Suprapubic skin (tissue), 4 donors: ENCODE results near the gene RAB17. TPM values are rescaled to one million over a fixed set of nuclear protein-coding genes. Genes with fewer than 3 reads are reported as not detected.
"Not testable (repeated sequence)": the region's sequence is repeated elsewhere in the genome, so short reads cannot be mapped to it uniquely, and the experiment has no call there.

Experiments
- DNase-seq, 2 donors: peaks; one replicate each; pipeline ENCODE4 v3.0.0-alpha.2; 2019; ENCODE audit warnings: low spot score in 2 of 2
- H3K27ac ChIP-seq: fragments of 200-600 bp; sonication (generic); one replicate; pipeline ENCODE4 v1.5.1; 2019
- H3K27me3 ChIP-seq: fragments of 200-600 bp; sonication (generic); one replicate; pipeline ENCODE4 v1.5.1; 2019
- H3K36me3 ChIP-seq: fragments of 200-600 bp; sonication (generic); one replicate; pipeline ENCODE4 v1.5.1; 2019
- H3K4me1 ChIP-seq: fragments of 200-600 bp; sonication (generic); one replicate; pipeline ENCODE4 v1.5.1; 2019
- H3K4me3 ChIP-seq: fragments of 200-600 bp; sonication (generic); one replicate; pipeline ENCODE4 v1.5.1; 2019; ENCODE audit warnings: mild to moderate bottlenecking
- H3K9me3 ChIP-seq: fragments of 200-600 bp; sonication (generic); one replicate; pipeline ENCODE4 v1.5.1; 2019
- EP300 ChIP-seq: sonication (generic); formaldehyde crosslinking; IDR thresholded peaks from one replicate; pipeline ENCODE4 v1.6.1; 2017; ENCODE audit warnings: antibody characterized with exemption
- POLR2A ChIP-seq, 2 donors: fragments of 450-650 bp; IDR thresholded peaks; one replicate each; pipeline ENCODE4 v1.6.1; 2017; ENCODE audit warnings: antibody characterized with exemption in 2 of 2, mild to moderate bottlenecking in 2 of 2, moderate library complexity in 2 of 2
- POLR2AphosphoS5 ChIP-seq, 3 donors: sonication (generic); formaldehyde crosslinking; IDR thresholded peaks; one replicate each; pipeline ENCODE4 v1.6.1; 2017; ENCODE audit warnings: antibody characterized with exemption in 3 of 3
- WGBS: methylation state at CpG from one replicate; pipeline ENCODE4 v1.1.5; 2018; 5-methylcytosine and 5-hydroxymethylcytosine counted together
- total RNA-seq, 4 donors: library from RNA; depleted of rRNA; stranded (reverse); fragments of >200 nt; gene quantifications; one replicate each; pipeline ENCODE4 v1.1.0, GENCODE V29; 2016
- TF ChIP-seq, protein P1 (sequence below), 2 donors: fragments of 200-600 bp in 1 of 2; fragments of 450-650 bp in 1 of 2; sonication (generic) in 1 of 2; IDR thresholded peaks; one replicate each; pipeline ENCODE4 v1.5.1; 2016 to 2019; ENCODE audit warnings: antibody characterized with exemption in 2 of 2, mild to moderate bottlenecking in 1 of 2, moderate library complexity in 1 of 2

The RAB17 gene
- total RNA-seq, 4 donors from 2014 or later = 3.3 to 8.5 (median 6.0) TPM

DNA sequence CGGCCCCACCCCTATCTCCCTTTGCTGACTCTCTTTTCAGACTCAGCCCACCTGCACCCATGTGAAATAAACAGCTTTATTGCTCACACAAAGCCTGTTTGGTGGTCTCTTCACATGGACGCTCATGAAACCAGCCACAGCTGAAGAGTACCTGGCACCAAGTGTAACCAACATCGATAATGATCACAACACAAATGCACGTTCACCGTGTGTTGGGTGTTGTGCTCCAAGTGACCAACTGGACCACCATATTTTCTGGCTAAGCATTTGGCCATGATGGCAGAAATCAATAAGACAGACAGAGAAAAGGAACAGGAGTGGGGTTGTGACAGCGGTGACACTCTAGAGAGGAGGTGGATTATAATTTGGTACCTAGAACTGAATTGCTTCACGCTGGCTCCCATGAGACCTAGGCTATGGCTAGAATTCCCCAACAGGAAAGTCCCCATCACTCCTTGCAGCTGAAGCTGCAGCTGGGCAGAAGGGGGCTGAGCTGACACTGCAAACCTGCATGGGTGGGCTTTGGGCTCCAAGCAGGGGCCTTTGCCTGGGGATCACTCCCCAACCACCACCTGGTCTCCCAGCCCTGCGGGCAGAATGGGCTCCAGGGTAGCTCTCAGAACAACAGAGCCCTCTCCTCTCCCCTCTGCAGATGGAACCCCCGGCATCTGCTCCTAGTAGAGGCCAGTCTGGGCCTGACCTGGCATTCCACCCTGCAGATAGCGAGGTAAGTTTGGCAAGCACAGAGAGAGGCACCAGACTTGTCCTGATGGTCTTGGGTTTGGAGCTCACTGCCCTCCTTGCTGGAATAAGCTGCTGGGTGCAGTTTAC, 22.2 kb upstream of the RAB17 start:
- H3K36me3 ChIP-seq = no peaks in the 10 kb centered on the region
- H3K9me3 ChIP-seq = no peaks in the 10 kb centered on the region
- H3K4me3 ChIP-seq = no peak overlapping the region
- WGBS = 90% methylated on average over 10 of the region's 10 CpGs
- no peak for DNase-seq
- TF ChIP-seq, protein P1, sequence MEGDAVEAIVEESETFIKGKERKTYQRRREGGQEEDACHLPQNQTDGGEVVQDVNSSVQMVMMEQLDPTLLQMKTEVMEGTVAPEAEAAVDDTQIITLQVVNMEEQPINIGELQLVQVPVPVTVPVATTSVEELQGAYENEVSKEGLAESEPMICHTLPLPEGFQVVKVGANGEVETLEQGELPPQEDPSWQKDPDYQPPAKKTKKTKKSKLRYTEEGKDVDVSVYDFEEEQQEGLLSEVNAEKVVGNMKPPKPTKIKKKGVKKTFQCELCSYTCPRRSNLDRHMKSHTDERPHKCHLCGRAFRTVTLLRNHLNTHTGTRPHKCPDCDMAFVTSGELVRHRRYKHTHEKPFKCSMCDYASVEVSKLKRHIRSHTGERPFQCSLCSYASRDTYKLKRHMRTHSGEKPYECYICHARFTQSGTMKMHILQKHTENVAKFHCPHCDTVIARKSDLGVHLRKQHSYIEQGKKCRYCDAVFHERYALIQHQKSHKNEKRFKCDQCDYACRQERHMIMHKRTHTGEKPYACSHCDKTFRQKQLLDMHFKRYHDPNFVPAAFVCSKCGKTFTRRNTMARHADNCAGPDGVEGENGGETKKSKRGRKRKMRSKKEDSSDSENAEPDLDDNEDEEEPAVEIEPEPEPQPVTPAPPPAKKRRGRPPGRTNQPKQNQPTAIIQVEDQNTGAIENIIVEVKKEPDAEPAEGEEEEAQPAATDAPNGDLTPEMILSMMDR (IDR thresholded peaks at IDR 0.05) = no peak
- TF ChIP-seq POLR2AphosphoS5 (IDR thresholded peaks at IDR 0.05) = no peak
- TF ChIP-seq POLR2A (IDR thresholded peaks at IDR 0.05) = no peak
- TF ChIP-seq EP300 = no peak
- H3K27ac ChIP-seq = no peak overlapping the region
- peaks cover 18% of the 10 kb centered on the region for H3K4me1 ChIP-seq
- no peaks in the 10 kb centered on the region for H3K27me3 ChIP-seq

DNA sequence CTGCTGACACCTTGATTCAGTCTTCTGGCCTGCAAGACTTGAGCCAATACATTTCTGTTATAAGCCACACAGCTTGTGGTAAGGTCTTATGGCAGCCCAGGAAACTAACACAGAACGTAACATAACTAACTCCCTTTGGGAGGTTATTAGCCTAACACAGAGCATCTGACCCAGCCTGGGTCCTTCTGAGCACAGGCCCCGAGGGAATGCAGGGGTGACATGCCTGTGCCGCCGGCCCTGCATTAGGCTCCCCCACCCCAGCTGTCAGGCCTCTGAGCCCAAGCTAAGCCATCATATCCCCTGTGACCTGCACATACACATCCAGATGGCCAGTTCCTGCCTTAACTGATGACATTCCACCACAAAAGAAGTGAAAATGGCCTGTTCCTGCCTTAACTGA, 16.0 kb upstream of the RAB17 start:
- H3K4me3 ChIP-seq, H3K36me3 ChIP-seq, DNase-seq, H3K27ac ChIP-seq, H3K9me3 ChIP-seq, H3K4me1 ChIP-seq, H3K27me3 ChIP-seq: not testable (repeated sequence)
- 90% methylated on average over 2 of the region's 4 CpGs for WGBS

DNA sequence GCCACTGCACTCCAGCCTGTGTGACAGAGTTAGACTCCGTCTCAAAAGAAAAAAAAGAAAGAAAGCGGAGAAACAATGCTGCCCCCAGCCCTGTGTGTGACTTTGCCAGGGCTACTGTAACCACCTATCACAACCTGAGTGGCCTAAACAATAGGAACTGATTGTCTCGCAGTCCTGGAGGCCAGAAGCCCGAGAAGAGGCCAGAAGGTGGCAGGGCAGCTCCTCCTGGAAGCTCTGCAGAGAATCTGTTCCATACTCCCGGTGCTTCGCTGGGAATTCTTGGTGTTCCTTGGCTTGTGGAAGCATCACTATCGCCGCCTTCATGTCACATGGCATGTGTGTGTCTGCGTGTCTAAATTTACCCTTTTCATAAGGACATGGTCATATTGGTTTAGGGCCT, 14.4 kb upstream of the RAB17 start:
- no peaks in the 10 kb centered on the region for H3K9me3 ChIP-seq
- WGBS = 88% methylated on average over 9 of the region's 9 CpGs
- no peak overlapping the region for H3K4me3 ChIP-seq
- H3K4me1 ChIP-seq = peaks cover 16% of the 10 kb centered on the region
- TF ChIP-seq EP300 (no peak), POLR2A (IDR thresholded peaks at IDR 0.05) (no peak), POLR2AphosphoS5 (IDR thresholded peaks at IDR 0.05) (no peak)
- TF ChIP-seq, protein P1 (IDR thresholded peaks at IDR 0.05) = no peak
- H3K36me3 ChIP-seq = no peaks in the 10 kb centered on the region
- no peak overlapping the region for H3K27ac ChIP-seq
- no peak for DNase-seq
- H3K27me3 ChIP-seq = no peaks in the 10 kb centered on the region

DNA sequence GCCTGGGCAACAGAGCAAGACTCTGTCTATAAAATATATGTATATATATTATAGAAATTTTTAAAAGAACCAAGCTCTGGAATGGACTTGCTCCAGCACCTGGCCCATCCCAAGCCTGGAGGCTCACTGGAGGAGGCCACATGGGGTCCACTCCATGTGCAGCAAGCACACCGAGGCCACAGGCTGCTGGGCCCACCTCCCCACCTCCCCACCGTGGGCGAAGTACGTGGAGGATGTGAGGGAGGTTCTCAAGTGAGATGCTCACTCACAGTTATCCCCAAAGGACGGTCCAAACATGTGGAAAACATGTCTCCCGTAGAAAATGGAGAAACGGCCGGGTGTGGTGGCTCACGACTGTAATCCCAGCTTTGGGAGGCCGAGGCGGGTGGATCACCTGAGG, 13.9 kb upstream of the RAB17 start:
- Histone ChIP-seq H3K27ac (no peak overlapping the region), H3K27me3 (no peaks in the 10 kb centered on the region)

DNA sequence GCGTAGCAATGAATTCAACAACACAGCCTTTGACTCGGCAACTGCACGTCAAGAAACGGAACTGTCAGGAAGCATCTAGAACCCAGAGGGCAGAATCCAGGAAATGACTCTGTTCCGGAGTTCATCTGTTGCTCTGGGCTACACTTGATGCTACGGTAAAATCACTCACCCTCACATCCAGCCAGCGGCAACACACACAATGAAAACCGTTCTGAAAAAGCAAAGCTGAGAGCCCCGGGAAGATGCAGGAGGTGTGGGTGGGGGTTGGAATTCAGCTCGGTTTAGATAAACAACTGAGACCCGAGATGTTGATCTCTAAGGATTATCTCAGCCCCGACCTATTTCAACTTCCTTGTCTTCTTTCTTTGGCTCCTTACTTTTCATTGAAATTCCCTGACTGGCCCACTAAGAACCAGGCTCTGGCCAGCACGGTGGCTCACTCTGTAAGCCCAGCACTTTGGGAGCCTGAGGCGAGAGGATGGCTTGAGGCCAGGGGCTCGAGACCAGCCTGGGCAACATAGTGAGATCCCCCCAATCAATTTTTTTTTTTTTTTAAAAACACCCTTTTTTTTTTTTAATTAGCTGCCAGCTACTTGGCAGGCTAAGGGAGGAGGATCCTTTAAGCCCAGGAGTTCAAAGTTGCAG, 13.3 kb upstream of the RAB17 start:
- 29% methylated on average over 11 of the region's 15 CpGs for WGBS

More for the DNA sequence above, 13.9 kb upstream of the RAB17 start:
- no peaks in the 10 kb centered on the region for H3K36me3 ChIP-seq
- DNase-seq = no peak
- TF ChIP-seq POLR2A (IDR thresholded peaks at IDR 0.05) (no peak), EP300 (no peak), POLR2AphosphoS5 (IDR thresholded peaks at IDR 0.05) (no peak)
- TF ChIP-seq, protein P1 (IDR thresholded peaks at IDR 0.05) = no peak
- WGBS = 88% methylated on average over 11 of the region's 11 CpGs
- no peaks in the 10 kb centered on the region for H3K9me3 ChIP-seq
- H3K4me1 ChIP-seq = peaks cover 17% of the 10 kb centered on the region
- no peak overlapping the region for H3K4me3 ChIP-seq

More for the DNA sequence above, 13.3 kb upstream of the RAB17 start:
- DNase-seq = no peak
- Histone ChIP-seq H3K27ac (peak overlapping the region; percentile 49), H3K27me3 (no peaks in the 10 kb centered on the region), H3K9me3 (no peaks in the 10 kb centered on the region), H3K36me3 (no peaks in the 10 kb centered on the region), H3K4me3 (no peak overlapping the region), H3K4me1 (peaks cover 17% of the 10 kb centered on the region)
- TF ChIP-seq, protein P1 (IDR thresholded peaks at IDR 0.05) = no peak
- TF ChIP-seq POLR2A (IDR thresholded peaks at IDR 0.05) = peak in 1 of 2 donors; percentile 34
- no peak for TF ChIP-seq POLR2AphosphoS5 (IDR thresholded peaks at IDR 0.05)
- no peak for TF ChIP-seq EP300
